Bronchial epithelial cell (primary cell): Measurements from ENCODE around the gene FOXB2. TPM values are rescaled to one million over a fixed set of nuclear protein-coding genes. Genes with fewer than 3 reads are reported as not detected.
A peak's percentile ranks its signal among the peaks of the same experiment; 100 is the strongest.

ENCODE experiments used
- DNase-seq: peaks from one replicate; pipeline ENCODE4 v3.0.0-alpha.2; 2010; ENCODE audit warnings: low read depth
- FAIRE-seq: peaks from 2 replicates; lab custom pipeline; 2011; peaks lifted over from hg19 to GRCh38; lab: Jason Lieb, UNC
- H3K27me3 ChIP-seq: 2 replicates; pipeline ENCODE4 v1.5.1; 2011; ENCODE audit warnings: low read length; ENCODE audit not compliant: control insufficient read depth, insufficient read depth
- H3K36me3 ChIP-seq: 2 replicates; pipeline ENCODE4 v1.5.1; 2011; ENCODE audit warnings: low read length; ENCODE audit not compliant: control insufficient read depth, insufficient read depth
- H3K4me3 ChIP-seq: 2 replicates; pipeline ENCODE4 v1.5.1; 2011; ENCODE audit warnings: mild to moderate bottlenecking, low read depth, low read length, control low read depth
- CTCF ChIP-seq: IDR thresholded peaks from 2 replicates; pipeline ENCODE4 v1.5.1; 2011; ENCODE audit warnings: mild to moderate bottlenecking, moderate library complexity, low read length, control low read depth, inconsistent platforms; ENCODE audit not compliant: insufficient read depth, severe bottlenecking
- total RNA-seq: library from RNA; depleted of rRNA; stranded (reverse); fragments of >200 nt; gene quantifications from 2 replicates; pipeline ENCODE4 v1.2.1, GENCODE V29; 2014

FOXB2 gene
- total RNA-seq, 1 donor from 2014 or later: not detected

GRCh38 chr9:77013932-77014596, 5.4 kb upstream of the FOXB2 start:
- FAIRE-seq (no peak), DNase-seq (no peak)
- Histone ChIP-seq H3K4me3 (no peak overlapping the region), H3K27me3 (peaks cover 65% of the 10 kb centered on the region), H3K36me3 (no peaks in the 10 kb centered on the region)
- TF ChIP-seq CTCF: no peak

- Histone ChIP-seq H3K27me3 (peaks cover 71% of the 10 kb centered on the region), H3K4me3 (no peak overlapping the region), H3K36me3 (no peaks in the 10 kb centered on the region)
- TF ChIP-seq CTCF: peak; percentile 17
- no peak for DNase-seq
- FAIRE-seq: no peak
Measured at GRCh38 chr9:77014597-77015263, 4.7 kb upstream of the FOXB2 start.

GRCh38 chr9:77015327-77016048, 4.0 kb upstream of the FOXB2 start:
- FAIRE-seq (no peak), DNase-seq (no peak)
- Histone ChIP-seq H3K4me3 (no peak overlapping the region), H3K27me3 (peaks cover 75% of the 10 kb centered on the region), H3K36me3 (no peaks in the 10 kb centered on the region)
- no peak for TF ChIP-seq CTCF

GRCh38 chr9:77016121-77016525, 3.3 kb upstream of the FOXB2 start:
- Histone ChIP-seq H3K4me3 (no peak overlapping the region), H3K36me3 (no peaks in the 10 kb centered on the region), H3K27me3 (peaks cover 79% of the 10 kb centered on the region)
- FAIRE-seq (no peak), DNase-seq (no peak)
- TF ChIP-seq CTCF: no peak

- FAIRE-seq: no peak
- Histone ChIP-seq H3K36me3 (no peaks in the 10 kb centered on the region), H3K27me3 (peaks cover 84% of the 10 kb centered on the region), H3K4me3 (no peak overlapping the region)
- no peak for DNase-seq
- no peak for TF ChIP-seq CTCF
Measured at GRCh38 chr9:77016526-77017504, 2.6 kb upstream of the FOXB2 start.
